ENCODE measurements around the gene KCNMA1.

DNA sequence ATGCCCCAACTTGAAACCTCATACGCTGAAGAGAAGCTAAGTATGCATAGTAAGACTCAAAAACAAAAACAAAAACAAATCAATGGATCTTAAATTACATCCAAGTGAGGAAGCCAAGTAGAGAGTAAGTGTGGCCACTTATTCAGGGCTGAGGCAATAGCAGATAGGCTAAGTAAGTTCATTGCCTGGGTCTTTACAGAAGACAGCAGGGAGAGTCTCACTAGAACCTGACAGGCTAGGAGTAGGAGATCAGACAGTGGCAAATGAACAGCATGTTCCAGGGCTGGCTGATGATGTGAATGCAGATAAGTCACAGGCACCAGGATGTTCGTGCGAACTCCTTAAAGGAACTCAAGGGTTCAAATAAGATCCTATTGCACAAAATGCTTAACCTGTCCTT, 568.6 kb downstream of the KCNMA1 start:
- TF ChIP-seq CREB1 (IDR thresholded peaks at IDR 0.05; ENCODE audit: low read depth) (no peak), YY1 (IDR thresholded peaks at IDR 0.05; ENCODE audit: low read depth) (no peak), EGR1 (IDR thresholded peaks at IDR 0.05) (no peak), TAF1 (IDR thresholded peaks at IDR 0.05; ENCODE audit: low read depth) (no peak), TCF12 (IDR thresholded peaks at IDR 0.05; ENCODE audit: low read depth) (no peak), RAD21 (IDR thresholded peaks at IDR 0.05; ENCODE audit: low read depth) (no peak), EP300 (IDR thresholded peaks at IDR 0.05; ENCODE audit: borderline replicate concordance) (no peak), CEBPB (IDR thresholded peaks at IDR 0.05) (no peak), NFIC (IDR thresholded peaks at IDR 0.05) (no peak)
- TF ChIP-seq, protein P1, sequence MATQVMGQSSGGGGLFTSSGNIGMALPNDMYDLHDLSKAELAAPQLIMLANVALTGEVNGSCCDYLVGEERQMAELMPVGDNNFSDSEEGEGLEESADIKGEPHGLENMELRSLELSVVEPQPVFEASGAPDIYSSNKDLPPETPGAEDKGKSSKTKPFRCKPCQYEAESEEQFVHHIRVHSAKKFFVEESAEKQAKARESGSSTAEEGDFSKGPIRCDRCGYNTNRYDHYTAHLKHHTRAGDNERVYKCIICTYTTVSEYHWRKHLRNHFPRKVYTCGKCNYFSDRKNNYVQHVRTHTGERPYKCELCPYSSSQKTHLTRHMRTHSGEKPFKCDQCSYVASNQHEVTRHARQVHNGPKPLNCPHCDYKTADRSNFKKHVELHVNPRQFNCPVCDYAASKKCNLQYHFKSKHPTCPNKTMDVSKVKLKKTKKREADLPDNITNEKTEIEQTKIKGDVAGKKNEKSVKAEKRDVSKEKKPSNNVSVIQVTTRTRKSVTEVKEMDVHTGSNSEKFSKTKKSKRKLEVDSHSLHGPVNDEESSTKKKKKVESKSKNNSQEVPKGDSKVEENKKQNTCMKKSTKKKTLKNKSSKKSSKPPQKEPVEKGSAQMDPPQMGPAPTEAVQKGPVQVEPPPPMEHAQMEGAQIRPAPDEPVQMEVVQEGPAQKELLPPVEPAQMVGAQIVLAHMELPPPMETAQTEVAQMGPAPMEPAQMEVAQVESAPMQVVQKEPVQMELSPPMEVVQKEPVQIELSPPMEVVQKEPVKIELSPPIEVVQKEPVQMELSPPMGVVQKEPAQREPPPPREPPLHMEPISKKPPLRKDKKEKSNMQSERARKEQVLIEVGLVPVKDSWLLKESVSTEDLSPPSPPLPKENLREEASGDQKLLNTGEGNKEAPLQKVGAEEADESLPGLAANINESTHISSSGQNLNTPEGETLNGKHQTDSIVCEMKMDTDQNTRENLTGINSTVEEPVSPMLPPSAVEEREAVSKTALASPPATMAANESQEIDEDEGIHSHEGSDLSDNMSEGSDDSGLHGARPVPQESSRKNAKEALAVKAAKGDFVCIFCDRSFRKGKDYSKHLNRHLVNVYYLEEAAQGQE (IDR thresholded peaks at IDR 0.05; ENCODE audit: low read depth), result no peak
- TF ChIP-seq, protein P2, sequence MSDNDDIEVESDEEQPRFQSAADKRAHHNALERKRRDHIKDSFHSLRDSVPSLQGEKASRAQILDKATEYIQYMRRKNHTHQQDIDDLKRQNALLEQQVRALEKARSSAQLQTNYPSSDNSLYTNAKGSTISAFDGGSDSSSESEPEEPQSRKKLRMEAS (IDR thresholded peaks at IDR 0.05), result no peak

Measured in Ishikawa (cell line).